Mesendoderm (in vitro differentiated cells): ENCODE measurements around the gene TAF12.
"Not testable (repeated sequence)": the region's sequence is repeated elsewhere in the genome, so short reads cannot be mapped to it uniquely, and the experiment has no call there.

Source experiments
- DNase-seq: peaks from one replicate; pipeline ENCODE4 v3.0.0; 2013
- H2AK5ac ChIP-seq: 2 replicates; pipeline ENCODE4 v1.6.1; 2013; ENCODE audit warnings: low read length, inconsistent platforms
- H2BK120ac ChIP-seq: 2 replicates; pipeline ENCODE4 v1.6.1; 2013; ENCODE audit warnings: low read depth, mild to moderate bottlenecking, low read length, moderate library complexity, mixed read lengths
- H2BK15ac ChIP-seq: replicated peaks from 2 replicates; pipeline ENCODE4 v1.6.1; 2013; ENCODE audit warnings: low read depth, mild to moderate bottlenecking, moderate library complexity
- H2BK5ac ChIP-seq: 2 replicates; pipeline ENCODE4 v1.6.1; 2013; ENCODE audit warnings: low read length, inconsistent platforms
- H3K18ac ChIP-seq: 2 replicates; pipeline ENCODE4 v1.6.1; 2013; ENCODE audit warnings: mild to moderate bottlenecking, low read length, mixed read lengths
- H3K23ac ChIP-seq: one replicate; pipeline ENCODE4 v1.6.1; 2013; ENCODE audit warnings: low read length
- H3K27ac ChIP-seq: 2 replicates; pipeline ENCODE4 v1.5.1; 2013; ENCODE audit warnings: low read depth, mild to moderate bottlenecking, inconsistent platforms, low read length, moderate library complexity
- H3K27me3 ChIP-seq: 2 replicates; pipeline ENCODE4 v1.6.1; 2013; ENCODE audit warnings: low read length, control low read depth, mild to moderate bottlenecking, inconsistent platforms; ENCODE audit not compliant: insufficient read depth, poor library complexity
- H3K36me3 ChIP-seq: 2 replicates; pipeline ENCODE4 v1.6.1; 2013; ENCODE audit warnings: low read length, inconsistent platforms; ENCODE audit not compliant: control insufficient read depth, insufficient read depth
- H3K4ac ChIP-seq: one replicate; pipeline ENCODE4 v1.6.1; 2013; ENCODE audit warnings: low read depth, mild to moderate bottlenecking, low read length, moderate library complexity
- H3K4me1 ChIP-seq: 2 replicates; pipeline ENCODE4 v1.6.1; 2013; ENCODE audit warnings: low read depth, low read length, inconsistent platforms; ENCODE audit not compliant: control insufficient read depth
- H3K4me2 ChIP-seq: 2 replicates; pipeline ENCODE4 v1.6.1; 2013; ENCODE audit warnings: low read length
- H3K4me3 ChIP-seq: 2 replicates; pipeline ENCODE4 v1.5.1; 2013; ENCODE audit warnings: mild to moderate bottlenecking, low read length
- H3K56ac ChIP-seq: one replicate; pipeline ENCODE4 v1.6.1; 2013; ENCODE audit warnings: low read length
- H3K79me1 ChIP-seq: 2 replicates; pipeline ENCODE4 v1.6.1; 2013; ENCODE audit warnings: low read length, inconsistent platforms
- H3K79me2 ChIP-seq: 2 replicates; pipeline ENCODE4 v1.6.1; 2013; ENCODE audit warnings: mild to moderate bottlenecking, low read length; ENCODE audit not compliant: control insufficient read depth, insufficient read depth
- H3K9ac ChIP-seq: 2 replicates; pipeline ENCODE4 v1.6.1; 2013; ENCODE audit warnings: low read length, inconsistent platforms
- H4K5ac ChIP-seq: one replicate; pipeline ENCODE4 v1.6.1; 2013; ENCODE audit warnings: low read length
- H4K8ac ChIP-seq: one replicate; pipeline ENCODE4 v1.6.1; 2013; ENCODE audit warnings: low read depth, mild to moderate bottlenecking, control low read depth, low read length, moderate library complexity
- WGBS: extraction: QIAGEN DNeasy Blood & Tissue Kit; methylation state at CpG from one replicate; pipeline ENCODE4 v1.1.7; 2013; ENCODE audit warnings: low lambda C conversion rate, missing lambda C conversion rate; ENCODE audit not compliant: insufficient coverage; ENCODE audit errors: extremely low coverage; 5-methylcytosine and 5-hydroxymethylcytosine counted together

Gene TAF12

GRCh38 chr1:28586585-28587391, 56.1 kb downstream of the TAF12 start:
- not testable (repeated sequence) for DNase-seq, H3K27me3 ChIP-seq, H2AK5ac ChIP-seq, H3K27ac ChIP-seq, H3K36me3 ChIP-seq, H3K79me2 ChIP-seq, H2BK15ac ChIP-seq, H4K5ac ChIP-seq, H3K4me3 ChIP-seq, H3K56ac ChIP-seq, H3K79me1 ChIP-seq, H3K4me1 ChIP-seq, H3K4ac ChIP-seq, H3K18ac ChIP-seq, H2BK5ac ChIP-seq, H3K4me2 ChIP-seq, H3K23ac ChIP-seq, H3K9ac ChIP-seq, H2BK120ac ChIP-seq, H4K8ac ChIP-seq
- no CpG with 5 or more reads among the region's 19 CpGs for WGBS

GRCh38 chr1:28582248-28582615, 60.6 kb downstream of the TAF12 start:
- H3K79me1 ChIP-seq, result peaks cover 4% of the 10 kb centered on the region
- no peak for DNase-seq

GRCh38 chr1:28581531-28582247, 61.2 kb downstream of the TAF12 start:
- no peak overlapping the region for H2BK15ac ChIP-seq
- no peak overlapping the region for H2BK120ac ChIP-seq
- H3K4ac ChIP-seq, result no peak overlapping the region
- H3K27ac ChIP-seq, result peak overlapping the region; percentile 18
- peak; percentile 96 for DNase-seq
- H2AK5ac ChIP-seq, result no peak overlapping the region
- no CpG with 5 or more reads among the region's 75 CpGs for WGBS
- no peak overlapping the region for H4K8ac ChIP-seq
- H4K5ac ChIP-seq, result no peak overlapping the region
- H3K79me1 ChIP-seq, result peaks cover 4% of the 10 kb centered on the region
- peak overlapping the region; percentile 99 for H3K9ac ChIP-seq
- peak overlapping the region; percentile 97 for H3K4me3 ChIP-seq
- H3K36me3 ChIP-seq, result peaks cover 15% of the 10 kb centered on the region
- H3K23ac ChIP-seq, result peak overlapping the region; percentile 20
- peaks cover 24% of the 10 kb centered on the region for H3K79me2 ChIP-seq
- peak overlapping the region; percentile 40 for H3K18ac ChIP-seq
- H3K27me3 ChIP-seq, result no peaks in the 10 kb centered on the region
- peak overlapping the region; percentile 95 for H3K56ac ChIP-seq
- H3K4me2 ChIP-seq, result peak overlapping the region; percentile 98
- H2BK5ac ChIP-seq, result peak overlapping the region; percentile 51
- H3K4me1 ChIP-seq, result no peaks in the 10 kb centered on the region

More at GRCh38 chr1:28582248-28582615, 60.6 kb downstream of the TAF12 start:
- Histone ChIP-seq H3K27me3 (no peaks in the 10 kb centered on the region), H3K56ac (peak overlapping the region; percentile 83), H4K5ac (no peak overlapping the region), H3K9ac (peak overlapping the region; percentile 58), H3K36me3 (peaks cover 15% of the 10 kb centered on the region), H3K27ac (no peak overlapping the region), H2BK120ac (no peak overlapping the region), H3K18ac (no peak overlapping the region), H3K4me2 (peak overlapping the region; percentile 40), H3K79me2 (peaks cover 24% of the 10 kb centered on the region), H3K23ac (no peak overlapping the region), H4K8ac (no peak overlapping the region), H3K4me3 (peak overlapping the region; percentile 6), H3K4ac (no peak overlapping the region), H2AK5ac (no peak overlapping the region), H2BK5ac (no peak overlapping the region), H2BK15ac (no peak overlapping the region), H3K4me1 (no peaks in the 10 kb centered on the region)
- no CpG with 5 or more reads among the region's 10 CpGs for WGBS

GRCh38 chr1:28580722-28581530, 61.9 kb downstream of the TAF12 start:
- Histone ChIP-seq H3K4ac (no peak overlapping the region), H3K23ac (peak overlapping the region; percentile 20), H2BK15ac (no peak overlapping the region), H3K56ac (peak overlapping the region; percentile 95), H3K4me2 (peak overlapping the region; percentile 98), H3K79me1 (peaks cover 4% of the 10 kb centered on the region), H3K79me2 (peaks cover 24% of the 10 kb centered on the region), H2BK5ac (peak overlapping the region; percentile 51), H2BK120ac (no peak overlapping the region), H3K4me3 (peak overlapping the region; percentile 97), H3K27me3 (no peaks in the 10 kb centered on the region), H3K9ac (peak overlapping the region; percentile 99), H2AK5ac (no peak overlapping the region), H3K27ac (peak overlapping the region; percentile 22), H3K36me3 (peaks cover 15% of the 10 kb centered on the region), H4K8ac (no peak overlapping the region), H3K4me1 (no peaks in the 10 kb centered on the region), H4K5ac (no peak overlapping the region), H3K18ac (peak overlapping the region; percentile 40)
- DNase-seq, result peak; percentile 75
- WGBS, result no CpG with 5 or more reads among the region's 26 CpGs

- no peak overlapping the region for H3K4ac ChIP-seq
- WGBS, result no CpG with 5 or more reads among the region's 1 CpG
- H3K36me3 ChIP-seq, result peaks cover 15% of the 10 kb centered on the region
- H3K27me3 ChIP-seq, result no peaks in the 10 kb centered on the region
- peaks cover 24% of the 10 kb centered on the region for H3K79me2 ChIP-seq
- peak overlapping the region; percentile 65 for H3K4me2 ChIP-seq
- H4K8ac ChIP-seq, result no peak overlapping the region
- no peak overlapping the region for H2BK15ac ChIP-seq
- H3K18ac ChIP-seq, result no peak overlapping the region
- peaks cover 4% of the 10 kb centered on the region for H3K79me1 ChIP-seq
- H3K56ac ChIP-seq, result peak overlapping the region; percentile 59
- no peak overlapping the region for H2BK120ac ChIP-seq
- H3K27ac ChIP-seq, result no peak overlapping the region
- peak overlapping the region; percentile 99 for H3K9ac ChIP-seq
- H2AK5ac ChIP-seq, result no peak overlapping the region
- no peak overlapping the region for H4K5ac ChIP-seq
- peak overlapping the region; percentile 37 for H3K4me3 ChIP-seq
- no peak for DNase-seq
- H3K4me1 ChIP-seq, result no peaks in the 10 kb centered on the region
- no peak overlapping the region for H2BK5ac ChIP-seq
- H3K23ac ChIP-seq, result no peak overlapping the region
Measured at GRCh38 chr1:28579401-28579800, 63.5 kb downstream of the TAF12 start.
